HEK293T (cell line): ENCODE data around the gene UBE2E2.

Experiments
- CTCF ChIA-PET: fragments of 350-600 bp; formaldehyde crosslinking; extraction: SDS; loops from one replicate; lab custom pipeline; 2021; ENCODE audit warnings: antibody characterized with exemption, inconsistent platforms; lab: Yijun Ruan, JAX
- POLR2A ChIA-PET: fragments of 350-600 bp; formaldehyde crosslinking; extraction: SDS; loops from one replicate; lab custom pipeline; 2020; ENCODE audit warnings: antibody characterized with exemption, inconsistent platforms; lab: Yijun Ruan, JAX
- DNase-seq: peaks from one replicate; pipeline ENCODE4 v3.0.0; 2012; ENCODE audit warnings: mixed read lengths; ENCODE audit errors: extremely low spot score
- ARNT ChIP-seq: fragments of 450-650 bp; IDR thresholded peaks from 2 replicates; pipeline ENCODE4 v1.6.1; 2017; ENCODE audit warnings: mild to moderate bottlenecking
- BHLHE40 ChIP-seq: fragments of 450-650 bp; IDR thresholded peaks from 2 replicates; pipeline ENCODE4 v1.6.1; 2016; ENCODE audit warnings: mild to moderate bottlenecking, moderate library complexity, borderline replicate concordance
- CTBP1 ChIP-seq: fragments of 450-650 bp; IDR thresholded peaks from 2 replicates; pipeline ENCODE4 v1.6.1; 2016; ENCODE audit warnings: borderline replicate concordance
- ELF4 ChIP-seq: fragments of 450-650 bp; IDR thresholded peaks from 2 replicates; pipeline ENCODE4 v1.6.1; 2017; ENCODE audit warnings: antibody characterized with exemption
- FOXA1 ChIP-seq: fragments of 450-650 bp; IDR thresholded peaks from 2 replicates; pipeline ENCODE4 v1.6.1; 2016; ENCODE audit warnings: mild to moderate bottlenecking
- FOXK2 ChIP-seq: fragments of 450-650 bp; IDR thresholded peaks from 2 replicates; pipeline ENCODE4 v1.6.1; 2016; ENCODE audit warnings: mild to moderate bottlenecking
- FOXM1 ChIP-seq: fragments of 450-650 bp; IDR thresholded peaks from 2 replicates; pipeline ENCODE4 v1.6.1; 2017; ENCODE audit warnings: mild to moderate bottlenecking, borderline replicate concordance
- HDGF ChIP-seq: fragments of 450-650 bp; IDR thresholded peaks from 2 replicates; pipeline ENCODE4 v1.6.1; 2017; ENCODE audit warnings: antibody characterized with exemption, borderline replicate concordance
- L3MBTL2 ChIP-seq: fragments of 450-650 bp; conservative IDR thresholded peaks from 2 replicates; pipeline ENCODE4 v1.6.1; 2016; ENCODE audit warnings: mild to moderate bottlenecking
- LEF1 ChIP-seq: fragments of 450-650 bp; IDR thresholded peaks from 2 replicates; pipeline ENCODE4 v1.6.1; 2017; ENCODE audit warnings: mild to moderate bottlenecking, borderline replicate concordance
- NFRKB ChIP-seq: fragments of 450-650 bp; IDR thresholded peaks from 2 replicates; pipeline ENCODE4 v1.6.1; 2016; ENCODE audit warnings: mild to moderate bottlenecking, moderate library complexity
- SP1 ChIP-seq: fragments of 450-650 bp; IDR thresholded peaks from 2 replicates; pipeline ENCODE4 v1.6.1; 2017
- SUZ12 ChIP-seq: fragments of 450-650 bp; IDR thresholded peaks from 2 replicates; pipeline ENCODE4 v1.6.1; 2016; ENCODE audit warnings: mild to moderate bottlenecking
- TARDBP ChIP-seq: fragments of 450-650 bp; IDR thresholded peaks from 2 replicates; pipeline ENCODE4 v1.6.1; 2016
- ZNF384 ChIP-seq: fragments of 450-650 bp; IDR thresholded peaks from 2 replicates; pipeline ENCODE4 v1.6.1; 2016
- TF ChIP-seq, protein P1 (sequence below): fragments of 450-650 bp; IDR thresholded peaks from 2 replicates; pipeline ENCODE4 v1.6.1; 2016

UBE2E2 gene

DNA sequence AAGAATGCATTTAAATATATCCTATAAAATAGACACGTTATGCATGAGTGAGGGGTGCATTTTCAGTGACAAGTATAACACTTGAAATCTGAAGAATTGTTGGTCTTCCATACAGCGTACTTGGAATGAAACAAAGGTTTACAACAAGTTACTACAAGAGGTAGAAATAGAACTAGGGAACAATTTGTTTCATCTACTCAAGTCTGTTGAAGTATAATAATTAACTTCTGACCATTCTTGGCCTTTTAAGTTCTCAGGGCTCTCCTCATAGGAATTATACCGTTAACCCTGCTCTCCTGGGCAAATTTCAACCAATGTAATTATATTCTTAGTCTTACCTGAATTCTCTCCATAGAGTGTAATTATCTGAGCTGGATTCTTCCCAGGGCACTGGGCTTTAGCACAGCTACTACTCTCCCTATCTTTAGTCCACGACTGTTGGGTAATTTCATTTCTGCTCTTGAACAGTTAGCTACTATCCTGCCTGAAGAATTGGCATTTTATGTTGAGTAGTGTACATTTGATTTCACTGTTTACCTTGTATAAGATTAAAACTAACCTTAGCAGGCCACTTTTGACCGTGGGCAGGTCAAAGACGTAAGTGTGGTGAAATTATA lies 100.6 kb downstream of the UBE2E2 start:
- CTCF ChIA-PET: no interaction called here
- POLR2A ChIA-PET: no interaction called here
- TF ChIP-seq NFRKB: no peak
- no peak for TF ChIP-seq FOXM1
- TF ChIP-seq, protein P1, sequence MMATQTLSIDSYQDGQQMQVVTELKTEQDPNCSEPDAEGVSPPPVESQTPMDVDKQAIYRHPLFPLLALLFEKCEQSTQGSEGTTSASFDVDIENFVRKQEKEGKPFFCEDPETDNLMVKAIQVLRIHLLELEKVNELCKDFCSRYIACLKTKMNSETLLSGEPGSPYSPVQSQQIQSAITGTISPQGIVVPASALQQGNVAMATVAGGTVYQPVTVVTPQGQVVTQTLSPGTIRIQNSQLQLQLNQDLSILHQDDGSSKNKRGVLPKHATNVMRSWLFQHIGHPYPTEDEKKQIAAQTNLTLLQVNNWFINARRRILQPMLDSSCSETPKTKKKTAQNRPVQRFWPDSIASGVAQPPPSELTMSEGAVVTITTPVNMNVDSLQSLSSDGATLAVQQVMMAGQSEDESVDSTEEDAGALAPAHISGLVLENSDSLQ: no peak
- no peak for TF ChIP-seq TARDBP
- no peak for TF ChIP-seq ARNT
- TF ChIP-seq ZNF384: no peak
- TF ChIP-seq LEF1: no peak
- TF ChIP-seq HDGF: no peak
- no peak for DNase-seq

DNA sequence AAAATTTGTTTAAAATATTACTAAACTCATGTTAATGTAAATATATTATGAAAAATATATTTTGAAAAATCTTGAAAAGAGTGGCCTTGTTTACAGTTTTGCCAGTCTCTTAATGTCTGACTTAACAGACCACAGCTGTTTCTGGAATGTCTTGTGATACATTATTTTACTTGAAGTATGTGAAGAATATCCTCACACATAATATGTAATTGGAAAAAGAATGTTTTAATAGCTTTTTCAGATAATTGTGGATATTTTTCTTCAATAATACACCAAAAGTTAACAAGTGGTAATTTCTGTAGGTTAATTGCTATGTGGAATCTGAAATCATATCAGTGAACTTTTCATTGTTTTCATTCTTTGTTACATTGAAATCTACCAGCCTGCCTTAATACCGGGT lies 101.3 kb downstream of the UBE2E2 start:
- DNase-seq: no peak
- TF ChIP-seq ELF4 (no peak), FOXA1 (no peak), LEF1 (no peak)
- CTCF ChIA-PET: no interaction called here
- POLR2A ChIA-PET: no interaction called here

DNA sequence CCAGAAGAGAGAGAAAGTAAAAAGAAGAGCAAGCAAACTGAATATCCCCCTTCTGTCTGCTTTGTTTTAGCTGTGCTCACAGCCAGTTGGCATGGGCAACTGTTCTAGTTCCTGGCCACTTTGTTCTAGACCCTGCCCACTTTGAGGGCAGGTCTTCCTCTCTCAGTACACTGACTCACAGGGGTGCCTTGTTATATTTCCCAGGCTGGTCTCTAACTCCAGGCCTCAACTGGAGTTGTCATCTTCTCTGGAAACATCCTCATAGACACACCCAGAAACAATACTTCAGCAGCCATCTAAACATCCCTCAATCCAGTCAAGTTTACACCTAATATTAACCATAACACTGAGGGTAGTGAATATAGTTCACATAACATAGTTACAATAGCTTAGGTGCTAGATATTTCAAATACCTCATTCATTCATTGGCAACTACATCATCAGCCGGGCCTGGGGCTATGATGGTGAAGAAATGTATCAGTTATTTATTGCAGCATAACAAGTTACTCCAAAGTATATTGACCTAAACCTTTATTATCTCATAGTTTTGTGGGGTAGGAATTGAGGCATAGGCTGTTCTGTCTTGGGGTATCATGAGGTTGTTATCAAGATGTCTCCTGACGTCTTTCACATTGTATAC lies 106.0 kb downstream of the UBE2E2 start:
- no peak for TF ChIP-seq ARNT
- TF ChIP-seq TARDBP: no peak
- no peak for TF ChIP-seq ZNF384
- TF ChIP-seq SP1: no peak
- no peak for TF ChIP-seq FOXA1
- no peak for TF ChIP-seq HDGF
- no peak for TF ChIP-seq NFRKB
- no peak for TF ChIP-seq ELF4
- no peak for TF ChIP-seq SUZ12
- TF ChIP-seq LEF1: no peak
- TF ChIP-seq BHLHE40: no peak
- TF ChIP-seq FOXK2: no peak
- no peak for TF ChIP-seq L3MBTL2
- no peak for TF ChIP-seq FOXM1
- TF ChIP-seq, protein P1: no peak
- no peak for TF ChIP-seq CTBP1
- CTCF ChIA-PET: no interaction called here
- no peak for DNase-seq
- POLR2A ChIA-PET: no interaction called here

GRCh38 chr3:23312866-23313265 lies 109.7 kb downstream of the UBE2E2 start:
- TF ChIP-seq NFRKB (no peak), ELF4 (no peak), BHLHE40 (no peak)
- POLR2A ChIA-PET: no interaction called here
- DNase-seq: no peak
- CTCF ChIA-PET: no interaction called here

GRCh38 chr3:23314981-23315762 lies 112.0 kb downstream of the UBE2E2 start:
- ChIA-PET CTCF (no interaction called here), POLR2A (no interaction called here)
- no peak for DNase-seq
- TF ChIP-seq SP1 (no peak), FOXK2 (no peak), FOXA1 (no peak), HDGF (no peak), CTBP1 (no peak), ELF4 (no peak), NFRKB (no peak), LEF1 (no peak), ARNT (no peak), L3MBTL2 (no peak), BHLHE40 (no peak), FOXM1 (no peak), SUZ12 (no peak), TARDBP (no peak), ZNF384 (no peak)
- TF ChIP-seq, protein P1: no peak

DNA sequence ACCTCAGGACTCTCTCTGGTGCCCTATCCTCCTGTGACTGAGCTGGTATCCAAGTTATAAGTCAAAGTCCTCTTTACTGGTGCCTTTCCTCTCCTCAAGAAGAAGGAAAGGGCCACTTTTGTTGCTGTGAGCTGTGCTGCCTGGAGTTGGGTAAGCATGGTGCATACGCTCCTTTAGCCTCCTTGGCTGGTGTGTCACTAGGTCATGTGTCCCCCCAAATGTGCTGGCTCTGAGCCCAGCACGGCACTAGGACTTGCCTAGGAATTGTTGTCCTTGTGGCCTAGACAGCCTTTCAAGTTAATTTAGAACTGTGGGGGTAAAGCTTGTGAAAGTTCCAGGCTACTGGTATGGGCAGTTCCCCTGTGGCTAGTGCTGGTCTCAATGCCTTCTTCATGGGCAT lies 113.8 kb downstream of the UBE2E2 start:
- DNase-seq: no peak
- TF ChIP-seq, protein P1: no peak
- TF ChIP-seq FOXK2 (no peak), L3MBTL2 (no peak)
- ChIA-PET CTCF (no interaction called here), POLR2A (no interaction called here)
